ENCODE results near the gene ZAR1. TPM values are rescaled to one million over a fixed set of nuclear protein-coding genes. Genes with fewer than 3 reads are reported as not detected.
A peak's percentile ranks its signal among the peaks of the same experiment; 100 is the strongest.

Gene ZAR1
- total RNA-seq, 1 donor from 2014 or later = not detected

GRCh38 chr4:48478273-48478672, 11.8 kb upstream of the ZAR1 start:
- no peak for TF ChIP-seq CTCF (IDR thresholded peaks at IDR 0.05)
- no peak overlapping the region for H3K4me3 Mint-ChIP-seq (ENCODE audit: unreplicated experiment)
- no peaks in the 10 kb centered on the region for H3K36me3 Mint-ChIP-seq (ENCODE audit: unreplicated experiment)
- H3K27me3 Mint-ChIP-seq (ENCODE audit: unreplicated experiment) = peaks cover 41% of the 10 kb centered on the region
- H3K27ac Mint-ChIP-seq (ENCODE audit: unreplicated experiment) = no peak overlapping the region
- H3K4me1 Mint-ChIP-seq (ENCODE audit: unreplicated experiment) = peaks cover 3% of the 10 kb centered on the region
- no peak for DNase-seq (ENCODE audit: extremely low spot score, unreplicated experiment)
- H3K9me3 Mint-ChIP-seq (ENCODE audit: unreplicated experiment) = no peaks in the 10 kb centered on the region

GRCh38 chr4:48481581-48481980, 8.5 kb upstream of the ZAR1 start:
- Mint-ChIP-seq H3K27me3 (ENCODE audit: unreplicated experiment) (peaks cover 45% of the 10 kb centered on the region), H3K36me3 (ENCODE audit: unreplicated experiment) (no peaks in the 10 kb centered on the region)

GRCh38 chr4:48483006-48483776, 6.9 kb upstream of the ZAR1 start, which contains the start of gene SLC10A4:
Gene SLC10A4, plus strand, starts transcription at chr4:48483343. Its CDS starts 219 bp downstream, at chr4:48483562.
- Mint-ChIP-seq H3K36me3 (ENCODE audit: unreplicated experiment) (no peaks in the 10 kb centered on the region), H3K27ac (ENCODE audit: unreplicated experiment) (no peak within 1 kb of the TSS), H3K9me3 (ENCODE audit: unreplicated experiment) (no peaks in the 10 kb centered on the region), H3K4me3 (ENCODE audit: unreplicated experiment) (peak within 1 kb of the TSS; percentile 67), H3K27me3 (ENCODE audit: unreplicated experiment) (peaks cover 58% of the 10 kb centered on the region), H3K4me1 (ENCODE audit: unreplicated experiment) (peaks cover 3% of the 10 kb centered on the region)
- no peak for TF ChIP-seq CTCF (IDR thresholded peaks at IDR 0.05)
- DNase-seq (ENCODE audit: extremely low spot score, unreplicated experiment) = no peak

More at GRCh38 chr4:48481581-48481980, 8.5 kb upstream of the ZAR1 start:
- TF ChIP-seq CTCF (IDR thresholded peaks at IDR 0.05) = no peak
- Mint-ChIP-seq H3K27ac (ENCODE audit: unreplicated experiment) (no peak overlapping the region), H3K4me3 (ENCODE audit: unreplicated experiment) (no peak overlapping the region), H3K9me3 (ENCODE audit: unreplicated experiment) (no peaks in the 10 kb centered on the region), H3K4me1 (ENCODE audit: unreplicated experiment) (peaks cover 3% of the 10 kb centered on the region)
- no peak for DNase-seq (ENCODE audit: extremely low spot score, unreplicated experiment)

GRCh38 chr4:48483777-48484493, 6.1 kb upstream of the ZAR1 start:
- Mint-ChIP-seq H3K36me3 (ENCODE audit: unreplicated experiment) (no peaks in the 10 kb centered on the region), H3K4me3 (ENCODE audit: unreplicated experiment) (peak overlapping the region; percentile 49), H3K27ac (ENCODE audit: unreplicated experiment) (no peak overlapping the region), H3K27me3 (ENCODE audit: unreplicated experiment) (peaks cover 66% of the 10 kb centered on the region), H3K9me3 (ENCODE audit: unreplicated experiment) (no peaks in the 10 kb centered on the region), H3K4me1 (ENCODE audit: unreplicated experiment) (peaks cover 3% of the 10 kb centered on the region)
- DNase-seq (ENCODE audit: extremely low spot score, unreplicated experiment) = no peak
- no peak for TF ChIP-seq CTCF (IDR thresholded peaks at IDR 0.05)

Data from osteocyte (in vitro differentiated cells).